MCF 10A (cell line): Measurements from ENCODE around the gene SERPINH1. TPM values are rescaled to one million over a fixed set of nuclear protein-coding genes. Genes with fewer than 3 reads are reported as not detected.

Experiments
- Bru-seq: library from RNA; stranded (reverse); fragments of 400-500 nt; gene quantifications from one replicate; lab custom pipeline; 2021; lab: Mats Ljungman, UMichigan
- BruChase-seq, 2 experiments: library from RNA; stranded (reverse); fragments of 400-500 nt; gene quantifications; one replicate each; lab custom pipeline; 2021; lab: Mats Ljungman, UMichigan
- BruUV-seq: library from RNA; stranded (reverse); fragments of 400-500 nt; replicated peaks from 2 replicates; lab custom pipeline; 2021; lab: Mats Ljungman, UMichigan
- CTCF ChIA-PET: fragments of 300-600 bp; sonication (Branson Sonifier 250); formaldehyde crosslinking; extraction: SDS; loops from one replicate; lab custom pipeline; 2021; ENCODE audit warnings: antibody characterized with exemption, inconsistent platforms; lab: Yijun Ruan, JAX
- POLR2A ChIA-PET: fragments of 300-600, 350-650 bp; sonication (Branson Sonifier 250); formaldehyde crosslinking; extraction: SDS; loops from one replicate; lab custom pipeline; 2020; ENCODE audit warnings: antibody characterized with exemption, inconsistent platforms; lab: Yijun Ruan, JAX
- DNase-seq: peaks from one replicate; pipeline ENCODE4 v3.0.0-alpha.2; 2018; ENCODE audit not compliant: unreplicated experiment
- H3K27ac Mint-ChIP-seq: one replicate; pipeline ENCODE4 v1.8.0; 2022; ENCODE audit warnings: mild to moderate bottlenecking, low read depth, mixed read lengths; ENCODE audit not compliant: unreplicated experiment
- H3K27me3 Mint-ChIP-seq: one replicate; pipeline ENCODE4 v1.8.0; 2022; ENCODE audit warnings: mixed read lengths; ENCODE audit not compliant: insufficient read depth, unreplicated experiment
- H3K36me3 Mint-ChIP-seq: one replicate; pipeline ENCODE4 v1.8.0; 2022; ENCODE audit warnings: mild to moderate bottlenecking, moderate library complexity, mixed read lengths; ENCODE audit not compliant: insufficient read depth, unreplicated experiment
- H3K4me1 Mint-ChIP-seq: one replicate; pipeline ENCODE4 v1.8.0; 2022; ENCODE audit warnings: mixed read lengths; ENCODE audit not compliant: insufficient read depth, unreplicated experiment
- H3K4me3 Mint-ChIP-seq: one replicate; pipeline ENCODE4 v1.8.0; 2022; ENCODE audit warnings: mild to moderate bottlenecking, moderate library complexity, mixed read lengths; ENCODE audit not compliant: unreplicated experiment
- H3K9me3 Mint-ChIP-seq: one replicate; pipeline ENCODE4 v1.8.0; 2022; ENCODE audit warnings: mixed read lengths; ENCODE audit not compliant: unreplicated experiment
- intact Hi-C: fragments of 100-400 bp; cut with micrococcal nuclease; formaldehyde crosslinking; loops from 2 replicates; pipeline ENCODE4 v1.14.1; 2022
- long read RNA-seq: library from polyadenylated mRNA; stranded (forward); transcript quantifications from one replicate; pipeline ENCODE4 v2.0.0, GENCODE V29; 2022
- total RNA-seq: library from RNA; stranded (reverse); gene quantifications from 2 replicates; pipeline ENCODE4 v1.2.3, GENCODE V29; 2022
- TF ChIP-seq, protein P1 (sequence below): fragments of 200-600 bp; IDR thresholded peaks from one replicate; pipeline ENCODE4 v1.8.0; 2022; ENCODE audit warnings: antibody characterized with exemption, mild to moderate bottlenecking; ENCODE audit not compliant: unreplicated experiment

SERPINH1 gene
- total RNA-seq (80.5 TPM in 2 replicates), Bru-seq, nascent RNA (percentile 71 among the genes with signal in this experiment), BruChase-seq, experiment 1, labeled RNA remaining after a 6-hour chase (percentile 91 among the genes with signal in this experiment), BruChase-seq, experiment 2, labeled RNA remaining after a 2-hour chase (percentile 80 among the genes with signal in this experiment)
- long read RNA-seq, transcript SERPINH1-201 (5 exons, 2,225 nt) = major isoform, 42 of 68 reads
- long read RNA-seq, partial matches to known transcripts = 5 of 68 reads
- long read RNA-seq, other reads (novel, unspliced or antisense) = 19 of 68 reads

DNA sequence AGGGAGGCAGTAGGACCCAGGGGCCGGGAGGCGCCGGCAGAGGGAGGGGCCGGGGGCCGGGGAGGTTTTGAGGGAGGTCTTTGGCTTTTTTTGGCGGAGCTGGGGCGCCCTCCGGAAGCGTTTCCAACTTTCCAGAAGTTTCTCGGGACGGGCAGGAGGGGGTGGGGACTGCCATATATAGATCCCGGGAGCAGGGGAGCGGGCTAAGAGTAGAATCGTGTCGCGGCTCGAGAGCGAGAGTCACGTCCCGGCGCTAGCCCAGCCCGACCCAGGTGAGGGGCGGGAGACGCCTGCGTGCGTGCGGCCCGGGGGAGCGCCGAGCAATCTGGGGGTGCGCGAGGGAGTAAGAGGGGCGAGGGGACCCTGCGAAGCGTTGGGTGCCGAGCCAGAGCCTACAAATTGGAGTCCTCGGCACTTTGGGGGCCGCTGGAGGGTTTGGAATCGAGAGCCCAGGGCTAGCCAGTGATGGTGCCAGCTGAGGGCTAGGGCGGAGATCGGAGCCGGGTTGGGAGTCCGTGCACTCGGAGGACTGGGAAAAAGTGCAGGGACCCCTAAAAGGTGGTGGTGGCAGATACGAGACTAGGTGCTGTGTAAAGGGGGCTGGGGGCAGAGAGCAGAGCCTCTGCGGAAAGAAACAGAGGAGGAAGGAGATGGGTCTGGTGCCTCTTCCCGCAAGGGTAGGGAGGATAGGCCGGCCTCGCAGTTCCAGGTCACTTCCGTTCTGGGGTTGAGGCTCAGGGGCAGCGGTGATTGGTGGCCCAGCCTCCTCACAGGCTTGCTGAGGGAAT lies at the start of gene SERPINH1:
Gene SERPINH1, plus strand, starts transcription at position 206 of the 788 bp plus-strand sequence. CDS start 4,097 bp downstream, outside the sequence.
- POLR2A ChIA-PET = interaction anchor here (0.6 to 2.2 kb wide), 22 partner anchors 8 to 1114 kb away, joined by 3 to 15 read pairs (median 4); partner anchors contain the start of genes GDPD5 and RPS3
- peak within 1 kb of the TSS; percentile 92 for H3K4me3 Mint-ChIP-seq
- DNase-seq = peak; percentile 83
- no TSS peak for BruUV-seq
- no peaks in the 10 kb centered on the region for H3K27me3 Mint-ChIP-seq
- intact Hi-C loops = loop anchor here (1.0 kb wide), 1 partner anchor 15 kb away; no protein-coding TSS in a partner anchor
- no peaks in the 10 kb centered on the region for H3K9me3 Mint-ChIP-seq
- CTCF ChIA-PET = interaction anchor here (0.6 to 1.1 kb wide), 7 partner anchors 14 to 1162 kb away, joined by 3 to 4 read pairs (median 3); no protein-coding TSS in a partner anchor
- peaks cover 41% of the 10 kb centered on the region for H3K4me1 Mint-ChIP-seq
- TF ChIP-seq, protein P1, sequence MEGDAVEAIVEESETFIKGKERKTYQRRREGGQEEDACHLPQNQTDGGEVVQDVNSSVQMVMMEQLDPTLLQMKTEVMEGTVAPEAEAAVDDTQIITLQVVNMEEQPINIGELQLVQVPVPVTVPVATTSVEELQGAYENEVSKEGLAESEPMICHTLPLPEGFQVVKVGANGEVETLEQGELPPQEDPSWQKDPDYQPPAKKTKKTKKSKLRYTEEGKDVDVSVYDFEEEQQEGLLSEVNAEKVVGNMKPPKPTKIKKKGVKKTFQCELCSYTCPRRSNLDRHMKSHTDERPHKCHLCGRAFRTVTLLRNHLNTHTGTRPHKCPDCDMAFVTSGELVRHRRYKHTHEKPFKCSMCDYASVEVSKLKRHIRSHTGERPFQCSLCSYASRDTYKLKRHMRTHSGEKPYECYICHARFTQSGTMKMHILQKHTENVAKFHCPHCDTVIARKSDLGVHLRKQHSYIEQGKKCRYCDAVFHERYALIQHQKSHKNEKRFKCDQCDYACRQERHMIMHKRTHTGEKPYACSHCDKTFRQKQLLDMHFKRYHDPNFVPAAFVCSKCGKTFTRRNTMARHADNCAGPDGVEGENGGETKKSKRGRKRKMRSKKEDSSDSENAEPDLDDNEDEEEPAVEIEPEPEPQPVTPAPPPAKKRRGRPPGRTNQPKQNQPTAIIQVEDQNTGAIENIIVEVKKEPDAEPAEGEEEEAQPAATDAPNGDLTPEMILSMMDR = no peak
- peaks cover 8% of the 10 kb centered on the region for H3K36me3 Mint-ChIP-seq
- H3K27ac Mint-ChIP-seq = peak within 1 kb of the TSS; percentile 94

DNA sequence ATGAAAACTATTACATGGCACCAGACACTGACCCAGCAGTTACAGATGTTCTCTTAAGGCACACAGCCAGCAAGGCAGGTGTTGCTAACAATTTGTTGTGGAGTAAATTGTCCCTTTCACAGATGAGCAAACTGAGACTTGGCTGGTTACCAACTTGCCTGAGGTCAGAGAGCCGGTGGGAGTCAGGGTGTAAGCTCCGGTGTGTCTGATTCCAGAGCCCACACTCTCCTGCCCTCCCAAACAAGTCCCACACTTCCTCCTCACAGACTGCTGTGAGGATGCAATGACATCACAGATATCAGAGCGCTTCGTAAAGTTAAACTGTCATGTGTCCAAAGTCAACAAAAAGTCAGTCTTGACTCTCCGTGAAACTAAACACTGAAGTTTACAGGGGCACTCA lies 48.8 kb upstream of the SERPINH1 start:
- ChIA-PET CTCF (interaction anchor here (0.6 kb wide), 1 partner anchor 9 kb away, joined by 3 read pairs; no protein-coding TSS in a partner anchor), POLR2A (no interaction called here)
- BruUV-seq = no TSS peak
- Mint-ChIP-seq H3K27ac (no peak overlapping the region), H3K27me3 (no peaks in the 10 kb centered on the region), H3K36me3 (no peaks in the 10 kb centered on the region), H3K4me1 (no peaks in the 10 kb centered on the region), H3K4me3 (no peak overlapping the region), H3K9me3 (no peaks in the 10 kb centered on the region)
- intact Hi-C loops = no loop called here
- no peak for DNase-seq
- TF ChIP-seq, protein P1 = no peak

DNA sequence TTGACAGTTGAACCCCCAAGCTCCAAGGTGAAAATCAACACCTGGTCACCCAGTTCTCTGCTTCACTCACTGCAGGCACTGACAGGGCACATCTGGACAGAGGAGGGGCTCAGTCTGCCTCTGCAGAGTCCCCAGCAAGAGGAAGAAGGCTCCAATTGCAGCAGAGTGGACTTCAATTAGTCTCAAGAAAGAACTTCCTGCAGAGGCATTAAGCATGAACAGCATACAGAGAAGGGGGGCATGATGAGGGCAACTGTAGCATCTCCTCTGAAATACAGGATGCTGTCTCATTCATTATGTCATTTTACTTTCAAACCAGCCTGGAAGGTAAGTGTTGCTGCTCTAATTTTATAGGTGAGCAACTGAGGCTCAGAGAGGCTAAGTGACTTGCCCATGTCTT lies 47.5 kb upstream of the SERPINH1 start:
- H3K36me3 Mint-ChIP-seq = no peaks in the 10 kb centered on the region
- ChIA-PET POLR2A (interaction anchor here (0.9 kb wide), 1 partner anchor 16 kb away, joined by 3 read pairs; no protein-coding TSS in a partner anchor), CTCF (interaction anchor here (1.2 kb wide), 1 partner anchor 25 kb away, joined by 4 read pairs; no protein-coding TSS in a partner anchor)

More for the DNA sequence above, 47.5 kb upstream of the SERPINH1 start:
- TF ChIP-seq, protein P1 = no peak
- Mint-ChIP-seq H3K4me1 (no peaks in the 10 kb centered on the region), H3K27ac (no peak overlapping the region), H3K4me3 (no peak overlapping the region), H3K27me3 (no peaks in the 10 kb centered on the region), H3K9me3 (no peaks in the 10 kb centered on the region)
- intact Hi-C loops = no loop called here
- BruUV-seq = no TSS peak
- DNase-seq = no peak
